ENCODE data around the gene MAGI2.

GRCh38 chr7:78803501-78804127 is 649.9 kb downstream of the MAGI2 start:
- TF ChIP-seq CTCF (IDR thresholded peaks at IDR 0.05) (no peak), EP300 (IDR thresholded peaks at IDR 0.05) (no peak)
